GM18870 (cell line): Measurements from ENCODE around the gene SERTAD4.
"Not testable (repeated sequence)": the region's sequence is repeated elsewhere in the genome, so short reads cannot be mapped to it uniquely, and the experiment has no call there.

ENCODE experiments used
- ATAC-seq: cut with Tn5 transposase; IDR thresholded peaks from one replicate; pipeline ENCODE4 v1.9.1; 2021; ENCODE audit warnings: moderate library complexity; ENCODE audit not compliant: unreplicated experiment

Gene SERTAD4

DNA sequence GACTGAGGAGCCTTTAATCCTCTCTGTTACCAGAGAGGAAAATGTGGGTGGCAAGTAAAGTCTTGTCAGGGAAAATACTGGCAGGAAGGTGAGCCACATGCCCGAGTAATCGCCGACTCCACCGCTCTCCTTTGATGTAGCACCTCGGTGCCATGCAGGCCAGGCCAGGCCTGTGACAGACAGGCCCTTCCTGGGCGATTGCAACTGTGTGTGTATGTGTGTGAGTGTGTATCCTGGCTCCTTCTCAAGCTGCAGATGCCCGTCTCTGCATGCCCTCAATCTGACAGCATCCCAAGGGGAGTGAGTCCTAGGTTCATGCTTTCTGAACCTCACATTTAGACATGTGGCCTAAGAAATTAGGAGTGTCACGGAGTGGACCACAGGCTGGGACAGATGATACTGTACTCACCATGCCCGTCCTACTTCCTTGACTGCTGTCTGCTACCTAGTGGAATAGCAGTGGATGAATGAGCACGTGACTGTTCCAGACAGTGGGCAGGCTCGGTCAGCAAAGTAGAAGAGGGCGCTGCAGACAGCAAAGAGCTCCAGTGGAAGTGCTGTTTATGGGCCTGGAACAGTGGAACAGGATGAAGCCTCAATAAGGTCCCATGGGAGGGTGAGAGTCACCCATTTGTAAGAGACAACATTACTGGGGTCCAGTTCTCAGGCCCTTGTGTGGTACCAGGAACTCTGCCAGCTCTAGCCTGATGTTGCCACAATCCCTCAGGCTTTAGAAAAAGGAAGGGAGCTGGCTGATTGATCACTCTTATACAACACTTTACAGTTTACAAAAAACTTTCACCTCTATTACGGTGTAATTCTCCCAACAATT lies 25.3 kb downstream of the SERTAD4 start:
- ATAC-seq, result no peak

DNA sequence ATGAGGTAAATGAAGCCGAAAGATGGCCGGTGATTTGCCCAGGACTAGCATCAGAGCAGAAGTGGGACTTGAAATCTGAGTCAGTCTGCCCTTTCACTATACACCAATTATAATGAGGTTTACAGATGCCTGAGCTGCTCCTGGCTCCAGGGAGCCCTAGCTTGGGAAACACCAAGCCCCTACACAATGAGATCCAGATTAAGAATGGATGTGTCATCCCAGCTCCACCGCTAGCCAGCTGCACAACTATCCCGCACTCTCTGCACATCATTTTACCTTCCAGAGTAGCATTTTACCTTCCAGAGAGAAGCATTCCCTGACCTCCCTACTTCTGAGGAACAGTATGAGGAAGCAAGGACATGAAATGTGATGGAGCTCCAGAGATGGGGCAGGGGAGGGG lies 27.0 kb downstream of the SERTAD4 start:
- ATAC-seq, result no peak

DNA sequence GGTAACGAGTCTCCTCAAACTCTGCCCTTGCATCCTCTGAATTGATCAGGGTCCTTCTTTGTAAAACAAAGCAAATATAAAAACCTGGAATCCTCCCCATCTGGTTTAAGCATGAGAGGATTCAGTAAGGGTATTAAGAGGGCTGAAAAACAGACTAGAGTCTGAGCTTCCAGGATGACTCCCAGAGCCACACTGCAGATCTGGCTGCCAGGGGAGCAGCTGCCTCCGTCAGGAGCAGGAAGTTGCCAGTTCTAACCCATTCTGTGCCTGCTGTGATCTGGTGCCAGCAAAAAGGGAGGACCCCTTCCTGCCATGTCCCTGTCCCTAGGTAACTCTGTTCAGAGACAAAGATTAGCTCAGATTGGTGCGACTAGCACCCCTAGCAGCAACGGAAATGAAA lies 27.5 kb downstream of the SERTAD4 start:
- ATAC-seq, result no peak

DNA sequence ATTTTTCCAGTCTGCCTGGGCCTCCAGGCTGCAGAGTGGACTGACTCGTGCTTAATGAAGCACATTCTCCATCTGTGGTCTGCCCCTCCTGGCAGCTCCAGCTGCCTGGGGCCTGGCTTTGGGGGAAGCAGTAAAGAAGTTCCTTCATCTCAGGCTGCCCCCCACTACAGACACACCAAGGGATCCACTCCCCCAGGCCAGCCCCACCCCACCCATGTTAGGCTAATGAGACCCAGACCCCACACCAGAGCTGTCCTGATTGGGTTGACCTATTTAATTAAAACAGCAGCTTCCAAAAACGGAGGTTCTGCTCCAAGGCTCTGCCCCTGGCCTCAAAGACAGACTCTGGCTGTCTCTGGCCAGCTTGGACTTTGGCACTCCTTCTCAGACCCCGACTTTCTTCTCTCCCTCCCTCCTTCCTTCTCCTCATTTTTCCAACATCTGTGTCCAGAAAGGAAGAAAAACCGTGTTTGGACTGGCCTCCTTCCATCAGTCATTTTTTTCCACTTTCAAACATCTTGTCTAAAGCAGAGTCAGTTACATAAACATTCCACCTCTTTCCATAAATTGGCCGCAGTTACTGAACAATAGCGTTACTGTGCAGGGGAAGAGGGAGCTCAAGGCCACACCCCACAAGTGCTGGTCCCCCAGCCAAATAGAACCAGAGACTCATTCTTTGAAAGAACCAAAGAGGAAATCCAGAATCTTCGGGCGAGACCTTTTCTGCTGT lies 29.7 kb downstream of the SERTAD4 start:
- no peak for ATAC-seq

DNA sequence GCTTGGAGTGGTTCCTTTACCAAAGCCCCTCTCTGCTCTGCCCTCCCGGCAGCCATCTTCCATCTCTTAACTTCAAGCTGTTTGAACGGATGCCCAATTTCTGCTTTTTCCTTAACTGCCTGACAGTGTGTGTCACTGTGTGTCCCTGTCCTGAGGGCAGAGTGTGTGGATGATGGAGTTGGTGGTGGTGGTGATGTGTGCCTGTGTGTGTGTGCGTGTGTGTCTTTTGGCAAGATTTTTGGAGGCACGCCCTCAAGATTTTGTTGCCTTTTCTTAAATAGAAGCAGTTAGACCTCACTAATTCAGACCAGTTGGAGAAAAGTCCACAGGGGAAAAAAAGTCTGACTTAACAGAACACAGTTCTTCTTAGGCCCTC lies 30.3 kb downstream of the SERTAD4 start:
- no peak for ATAC-seq

DNA sequence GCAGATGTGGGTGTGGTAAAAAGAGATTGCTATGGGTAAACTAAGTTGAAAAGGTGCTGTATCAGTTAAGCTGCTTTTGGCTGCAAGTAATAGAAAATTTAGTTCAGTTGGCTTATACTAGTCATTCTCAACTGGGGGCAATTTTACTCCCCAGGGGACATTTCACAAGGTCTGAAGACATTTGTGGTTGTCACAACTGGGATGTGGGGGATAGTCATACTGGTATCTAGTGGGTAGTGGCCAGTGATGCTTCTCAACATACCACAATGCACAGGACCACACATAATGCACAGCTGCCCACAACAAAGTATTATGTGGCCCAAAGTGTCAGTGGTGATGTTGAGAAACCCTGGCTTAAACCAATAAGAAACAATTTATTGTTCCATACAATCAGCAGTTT lies 31.4 kb downstream of the SERTAD4 start:
- no peak for ATAC-seq

DNA sequence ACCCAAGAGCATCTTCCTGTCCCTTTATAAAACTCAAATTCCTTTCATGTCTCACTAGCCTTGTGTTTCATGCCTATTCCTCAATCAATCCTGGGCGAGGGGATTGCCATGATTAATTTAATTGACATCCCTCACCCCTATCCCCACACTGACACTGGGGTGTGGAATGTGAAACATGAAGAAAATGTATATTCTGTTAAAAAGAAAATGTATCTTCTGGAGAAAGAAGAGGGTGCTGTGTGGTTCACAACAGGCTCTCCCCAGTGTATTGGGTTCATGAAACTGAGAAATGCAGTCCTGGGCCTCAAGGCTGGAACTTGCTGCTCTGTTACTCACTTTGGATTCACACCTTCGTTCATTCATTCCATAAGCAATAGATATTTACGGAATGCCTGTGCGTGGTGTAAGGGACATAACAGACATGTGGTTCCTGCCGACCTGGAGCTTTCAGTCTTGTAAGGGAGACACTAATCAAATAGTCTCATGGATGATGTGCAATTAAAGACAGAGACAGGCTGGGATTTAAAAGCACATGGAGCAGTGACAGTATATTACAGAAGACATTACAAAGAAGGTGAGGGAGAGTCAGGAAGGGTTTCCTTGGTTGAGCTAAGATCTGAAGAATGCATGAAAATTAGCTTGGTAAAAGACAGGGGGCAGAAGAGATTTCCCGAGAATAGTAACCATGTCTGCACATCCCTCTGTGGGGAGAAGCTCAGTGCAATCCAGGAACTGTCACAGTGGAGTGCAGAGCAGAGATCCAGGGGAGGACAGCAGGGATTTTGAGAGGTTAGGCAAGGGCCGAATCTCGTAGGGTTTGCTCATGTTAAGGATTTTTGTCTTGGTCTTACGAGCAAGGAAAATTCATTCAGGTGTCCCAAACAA lies 32.1 kb downstream of the SERTAD4 start:
- ATAC-seq, result no peak

DNA sequence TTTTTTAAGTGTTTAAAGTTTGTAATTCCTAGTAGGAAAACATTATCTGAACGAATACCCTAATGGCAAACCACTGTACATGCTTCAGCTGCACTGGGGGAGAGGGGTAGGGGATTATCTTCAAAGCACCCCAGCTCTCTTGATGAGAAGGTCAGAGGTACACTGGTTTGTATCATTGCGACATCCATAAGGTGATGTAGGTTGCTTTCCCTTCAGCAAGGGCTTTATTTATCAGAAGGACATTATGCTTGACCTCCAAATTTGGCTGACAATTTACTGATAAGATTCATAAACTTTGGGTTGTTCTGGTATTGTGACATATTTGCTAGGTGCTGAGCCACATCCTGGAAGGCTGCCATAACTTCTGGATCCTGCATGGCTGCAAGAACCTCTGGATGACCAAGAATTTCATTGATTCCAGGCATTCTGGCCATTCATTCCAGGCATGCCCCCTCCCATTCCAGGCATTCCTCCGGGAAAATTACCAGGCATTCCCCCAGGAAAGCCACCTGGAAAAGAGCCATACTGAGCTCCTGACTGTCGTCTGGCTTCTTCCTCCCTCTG lies 32.9 kb downstream of the SERTAD4 start:
- not testable (repeated sequence) for ATAC-seq

DNA sequence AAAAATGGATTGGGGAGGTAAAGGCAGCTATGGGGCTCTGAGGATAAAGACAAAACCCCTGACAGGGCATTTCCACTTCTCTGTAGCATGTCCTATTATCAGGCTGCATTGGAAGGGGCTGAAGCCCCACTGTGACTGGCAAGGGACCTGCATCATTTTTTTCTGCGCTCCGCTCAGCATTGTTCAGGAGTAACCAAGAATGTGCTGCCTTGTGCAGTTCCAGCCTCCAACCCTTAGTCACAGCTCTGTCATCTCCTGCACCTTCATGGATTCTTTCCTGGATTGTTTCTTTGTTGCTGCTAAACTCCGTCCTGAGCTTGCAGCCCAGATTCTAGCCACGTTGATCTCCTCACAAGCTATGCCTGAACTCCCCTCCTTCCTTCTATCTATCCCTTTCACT lies 37.4 kb downstream of the SERTAD4 start:
- no peak for ATAC-seq

DNA sequence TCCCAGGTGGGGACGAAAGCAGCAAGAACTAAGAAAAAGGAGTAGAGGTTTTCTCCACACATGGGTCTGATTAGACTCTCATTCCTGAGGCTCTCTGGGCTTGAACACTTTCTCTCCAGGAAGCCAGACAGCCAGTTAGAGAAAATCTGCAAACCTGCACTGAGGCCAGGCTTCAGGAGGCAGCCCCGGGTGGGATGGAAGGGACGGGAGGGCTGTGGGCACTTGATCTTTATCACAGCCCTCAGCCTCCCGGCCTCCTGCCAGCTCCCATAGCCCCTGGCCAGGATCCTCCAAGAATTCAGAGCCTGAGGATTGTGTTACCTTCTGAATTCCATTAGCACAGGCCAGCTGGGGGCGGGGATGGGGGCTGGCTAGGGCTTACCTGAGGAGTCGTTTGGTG lies 40.1 kb downstream of the SERTAD4 start:
- no peak for ATAC-seq

DNA sequence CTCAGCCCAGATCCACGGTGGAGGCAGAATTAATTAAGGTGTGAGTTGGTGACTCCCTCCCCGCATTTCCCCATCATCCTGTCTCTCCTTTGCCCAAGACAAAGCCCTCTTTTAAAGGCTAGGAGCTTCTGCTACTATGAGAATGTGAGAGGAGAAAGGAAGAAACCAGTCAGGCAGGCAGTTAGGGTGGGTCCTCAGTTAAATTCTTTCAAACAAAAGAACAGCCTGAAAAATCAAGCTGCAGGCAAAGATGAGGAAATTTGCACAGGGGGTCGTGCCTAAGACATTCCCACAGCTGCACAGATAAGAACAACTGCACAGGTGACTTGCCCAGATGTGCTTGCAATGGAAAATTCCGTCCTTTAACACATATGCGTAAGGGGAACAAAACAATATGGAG lies 47.6 kb downstream of the SERTAD4 start:
- ATAC-seq, result no peak

DNA sequence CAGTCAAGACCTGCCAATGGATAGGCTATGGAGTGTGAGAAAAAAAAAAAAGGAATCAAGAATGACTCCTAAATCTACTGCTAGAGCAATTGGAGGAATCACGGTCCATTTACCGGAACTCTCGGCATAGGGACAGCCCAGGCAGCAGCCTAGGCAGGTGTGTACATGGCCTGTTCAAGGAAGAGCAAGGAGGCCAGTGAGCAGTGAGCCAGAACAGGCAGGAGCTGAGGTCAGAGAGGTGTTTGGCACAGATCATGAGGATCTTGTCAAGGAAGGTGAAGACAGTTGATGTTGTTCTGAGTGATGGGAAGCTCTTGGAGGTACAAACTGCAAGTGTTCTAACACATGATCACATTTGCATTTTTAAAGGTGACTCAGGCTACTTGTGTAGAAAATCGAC lies 55.5 kb downstream of the SERTAD4 start:
- ATAC-seq, result no peak

DNA sequence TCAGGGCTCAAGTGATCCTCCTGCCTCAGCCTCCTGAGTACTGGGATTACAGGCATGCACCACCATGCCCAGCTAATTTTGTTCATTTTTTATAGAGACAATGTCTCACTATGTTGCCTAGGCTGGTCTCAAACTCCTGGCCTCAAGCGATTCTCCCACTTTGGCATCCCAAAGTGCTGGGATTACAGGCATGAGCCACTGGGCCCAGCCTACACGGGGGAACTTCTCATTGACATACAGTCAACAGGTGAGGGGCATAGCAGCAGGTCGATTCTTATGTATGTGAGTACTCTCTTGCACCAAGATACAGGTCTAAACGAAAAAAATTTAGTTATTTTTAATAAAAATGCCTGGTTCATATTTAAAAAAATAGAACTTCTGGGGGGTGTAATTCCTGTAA lies 56.7 kb downstream of the SERTAD4 start:
- no peak for ATAC-seq

DNA sequence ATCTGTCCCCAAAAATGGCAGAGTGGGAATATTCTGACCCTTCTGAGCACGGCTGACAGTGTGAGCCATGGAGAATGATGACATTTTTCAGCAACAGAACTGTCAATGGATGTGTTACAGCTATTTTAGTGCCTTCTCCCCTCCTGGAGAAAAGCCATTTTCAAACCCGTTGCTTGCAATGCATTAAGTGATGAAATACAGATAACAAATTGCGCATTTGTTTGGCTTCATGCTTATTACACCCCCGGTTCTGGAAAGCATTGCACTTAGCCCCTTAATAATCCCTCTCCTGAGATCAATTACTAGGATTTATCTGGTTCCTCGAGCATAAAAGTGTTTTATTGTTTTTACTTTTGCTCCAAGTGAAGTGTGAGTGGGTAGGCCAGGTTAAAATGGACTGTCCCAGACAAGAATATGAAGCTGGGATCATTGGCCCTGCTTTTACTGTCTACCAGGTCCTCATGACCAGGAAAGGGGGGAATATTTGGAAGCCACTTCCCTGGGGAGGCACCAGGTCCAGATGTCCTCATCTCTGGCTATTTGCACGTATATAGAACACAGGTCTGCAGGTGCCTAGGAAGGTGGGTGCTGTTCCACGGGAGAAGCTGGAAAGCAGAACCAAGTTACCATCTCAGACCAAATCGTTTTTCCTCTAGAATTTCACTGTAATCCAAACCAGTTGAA lies 58.6 kb downstream of the SERTAD4 start:
- ATAC-seq, result no peak

DNA sequence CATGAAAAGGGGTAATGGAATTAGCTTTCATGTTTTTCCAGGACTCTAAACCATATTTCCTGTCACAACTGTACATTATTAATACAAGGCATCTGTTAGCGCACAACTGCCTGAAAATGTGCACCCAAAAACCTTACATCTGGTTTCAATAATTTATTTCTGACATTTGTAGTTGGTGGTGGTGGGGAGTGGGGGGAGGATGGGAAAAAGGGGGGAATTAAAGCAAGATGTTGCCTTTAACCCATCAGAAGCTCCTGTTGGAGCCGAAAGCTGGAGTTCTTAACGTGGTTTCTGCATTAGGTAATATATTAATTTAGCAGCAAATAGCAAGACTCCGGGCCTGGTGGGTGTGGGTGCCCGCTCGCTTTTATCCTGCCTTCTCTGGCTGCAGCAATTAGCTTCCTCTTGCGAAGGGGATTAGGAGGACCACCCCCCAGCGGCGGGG lies 59.2 kb downstream of the SERTAD4 start:
- ATAC-seq, result no peak

DNA sequence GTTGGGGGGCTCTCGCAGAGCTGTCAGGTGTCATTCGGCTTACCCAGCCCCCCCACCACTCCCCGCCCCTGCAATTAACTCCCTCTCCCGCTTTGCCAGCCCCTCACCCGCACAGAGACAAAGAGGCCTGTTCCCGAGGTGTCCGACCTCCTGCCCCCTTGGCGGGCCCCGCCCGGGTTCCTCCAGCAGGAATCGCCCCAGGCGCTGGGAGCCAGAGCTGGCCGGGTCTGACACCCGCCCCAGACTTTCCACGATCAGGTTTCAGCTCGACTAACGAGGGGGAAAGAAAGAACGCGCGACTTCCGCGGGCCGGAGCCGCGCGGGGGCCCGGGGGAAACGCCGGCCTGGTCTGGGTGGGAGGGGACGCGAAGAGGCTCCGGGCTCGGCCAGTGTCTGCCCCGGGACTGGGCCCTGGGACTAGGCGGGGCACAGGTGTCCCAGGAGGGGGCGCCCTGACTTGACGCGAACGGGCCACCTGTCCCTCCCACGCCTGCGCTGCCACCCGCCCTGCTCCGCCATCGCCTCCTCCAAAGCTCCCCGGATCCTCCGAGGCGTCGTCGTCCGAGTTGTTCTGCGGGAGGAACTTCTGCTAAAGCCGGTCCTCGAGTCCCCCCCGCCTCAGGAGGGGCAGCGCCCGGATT lies 59.8 kb downstream of the SERTAD4 start:
- no peak for ATAC-seq

DNA sequence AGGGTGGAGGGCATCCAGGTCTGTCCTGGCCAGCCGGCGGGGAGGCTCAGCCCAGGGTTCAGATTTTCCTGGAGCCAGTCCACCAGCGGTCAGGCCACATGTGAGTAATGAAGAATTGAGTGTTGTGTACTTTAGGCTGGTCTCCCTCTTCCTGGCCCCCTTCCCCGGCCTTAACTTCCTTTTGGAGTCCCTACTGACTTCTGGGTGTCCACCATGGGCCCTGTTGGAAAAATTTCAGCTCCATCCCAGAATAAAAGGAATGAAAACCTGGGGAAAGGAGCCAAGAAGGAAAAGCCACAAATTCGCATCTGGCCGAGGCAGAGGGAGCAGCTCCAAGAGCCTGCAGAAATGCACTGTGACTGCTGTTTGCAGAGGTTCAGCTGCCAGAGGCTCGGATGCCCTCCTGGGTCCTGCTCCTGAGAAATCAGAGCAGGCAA lies 60.6 kb downstream of the SERTAD4 start:
- ATAC-seq, result no peak

DNA sequence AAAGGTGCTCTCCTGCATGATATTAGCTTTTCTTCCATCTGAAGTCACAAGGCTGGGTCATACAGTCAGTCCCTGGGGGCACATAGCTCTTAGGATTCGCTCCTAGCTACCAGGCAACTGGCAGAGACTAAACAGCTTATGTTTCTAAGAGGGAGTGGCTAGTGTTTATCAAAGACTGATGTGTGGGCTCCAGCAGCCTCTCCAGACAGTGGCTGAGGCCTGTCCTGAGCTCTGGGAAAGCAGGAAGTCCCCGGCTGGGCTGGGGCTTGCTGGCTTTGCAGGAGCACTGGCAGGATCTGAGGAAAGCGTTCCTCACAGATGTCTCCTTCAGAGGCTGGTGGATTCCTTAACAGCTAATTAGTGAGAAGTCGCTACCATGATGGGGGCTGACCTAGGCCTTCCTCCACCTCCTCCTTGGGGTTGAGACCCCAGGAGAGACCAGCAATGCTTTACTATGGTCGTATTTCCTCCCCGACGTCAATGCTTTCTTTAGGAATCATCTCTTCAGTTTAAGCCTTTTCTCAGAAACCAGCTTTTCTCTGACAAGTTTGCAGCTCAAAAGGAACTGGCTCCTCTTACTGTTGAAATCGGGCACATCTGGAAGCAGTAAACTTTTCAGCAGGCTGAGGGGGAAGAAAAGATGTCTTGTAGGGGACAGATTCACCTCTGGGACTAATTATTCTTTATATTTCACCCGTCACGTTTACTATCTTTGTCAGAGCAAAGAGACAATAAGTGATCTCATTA lies 62.6 kb downstream of the SERTAD4 start:
- no peak for ATAC-seq
